ENCODE results near the gene UBFD1.
"Not testable (repeated sequence)": the region's sequence is repeated elsewhere in the genome, so short reads cannot be mapped to it uniquely, and the experiment has no call there.

UBFD1 gene

DNA sequence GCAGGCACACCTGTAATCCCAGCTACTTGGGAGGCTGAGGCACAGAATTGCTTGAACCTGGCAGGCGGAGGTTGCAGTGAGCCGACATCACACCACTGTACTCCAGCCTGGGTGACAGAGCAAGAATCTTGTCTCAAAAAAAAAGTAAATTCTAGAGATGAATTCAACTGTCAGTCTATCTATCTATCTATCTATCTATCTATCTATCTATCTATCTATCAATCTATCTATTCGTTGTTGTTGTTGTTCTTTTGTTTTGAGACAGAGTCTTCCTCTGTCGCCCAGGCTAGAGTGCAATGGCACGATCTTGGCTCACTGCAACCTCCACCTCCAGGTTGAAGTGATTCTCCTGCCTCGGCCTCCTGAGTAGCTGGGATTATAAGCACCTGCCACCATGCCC is 53.4 kb downstream of the UBFD1 start:
- not testable (repeated sequence) for DNase-seq

DNA sequence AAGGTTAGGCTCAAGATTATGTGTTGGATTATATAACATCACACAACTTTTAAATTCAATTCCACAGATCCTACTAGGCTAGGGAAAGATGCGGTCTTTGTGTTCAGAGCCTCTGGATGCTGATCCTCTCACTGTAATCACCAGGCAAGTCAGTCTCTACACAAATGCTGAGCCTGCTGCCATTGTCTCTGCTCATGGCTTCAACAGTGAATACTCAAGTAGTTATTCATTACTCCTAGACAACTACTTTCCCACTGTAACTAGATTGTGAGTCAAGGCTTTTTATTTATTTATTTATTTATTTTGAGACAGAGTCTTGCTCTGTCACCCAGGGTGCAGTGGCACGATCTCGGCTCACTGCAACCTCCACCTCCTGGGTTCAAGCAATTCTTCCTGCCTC is 54.4 kb downstream of the UBFD1 start:
- no peak for DNase-seq

DNA sequence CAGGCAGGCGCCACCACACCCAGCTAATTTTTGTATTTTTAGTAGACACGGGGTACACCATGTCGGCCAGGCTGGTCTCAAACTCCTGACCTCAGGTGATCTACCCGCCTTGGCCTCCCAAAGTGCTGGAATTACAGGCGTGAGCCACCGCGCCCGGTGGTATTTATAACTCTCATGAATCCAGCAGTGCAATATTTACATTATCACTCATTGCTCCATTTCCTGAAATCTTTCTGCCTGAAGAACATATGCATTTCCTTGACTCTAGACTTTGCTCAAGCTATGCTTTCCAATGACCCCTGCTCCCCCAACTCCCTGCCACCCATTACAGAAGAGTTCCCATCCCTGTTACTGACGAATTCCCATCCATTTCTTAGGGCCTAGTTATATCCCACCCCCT is 58.3 kb downstream of the UBFD1 start:
- DNase-seq: no peak

Data from CD4-positive, alpha-beta T cell treated with Interferon alpha-2 for 1 hour (primary cell).